ENCODE results near the gene OVCA2.

DNA sequence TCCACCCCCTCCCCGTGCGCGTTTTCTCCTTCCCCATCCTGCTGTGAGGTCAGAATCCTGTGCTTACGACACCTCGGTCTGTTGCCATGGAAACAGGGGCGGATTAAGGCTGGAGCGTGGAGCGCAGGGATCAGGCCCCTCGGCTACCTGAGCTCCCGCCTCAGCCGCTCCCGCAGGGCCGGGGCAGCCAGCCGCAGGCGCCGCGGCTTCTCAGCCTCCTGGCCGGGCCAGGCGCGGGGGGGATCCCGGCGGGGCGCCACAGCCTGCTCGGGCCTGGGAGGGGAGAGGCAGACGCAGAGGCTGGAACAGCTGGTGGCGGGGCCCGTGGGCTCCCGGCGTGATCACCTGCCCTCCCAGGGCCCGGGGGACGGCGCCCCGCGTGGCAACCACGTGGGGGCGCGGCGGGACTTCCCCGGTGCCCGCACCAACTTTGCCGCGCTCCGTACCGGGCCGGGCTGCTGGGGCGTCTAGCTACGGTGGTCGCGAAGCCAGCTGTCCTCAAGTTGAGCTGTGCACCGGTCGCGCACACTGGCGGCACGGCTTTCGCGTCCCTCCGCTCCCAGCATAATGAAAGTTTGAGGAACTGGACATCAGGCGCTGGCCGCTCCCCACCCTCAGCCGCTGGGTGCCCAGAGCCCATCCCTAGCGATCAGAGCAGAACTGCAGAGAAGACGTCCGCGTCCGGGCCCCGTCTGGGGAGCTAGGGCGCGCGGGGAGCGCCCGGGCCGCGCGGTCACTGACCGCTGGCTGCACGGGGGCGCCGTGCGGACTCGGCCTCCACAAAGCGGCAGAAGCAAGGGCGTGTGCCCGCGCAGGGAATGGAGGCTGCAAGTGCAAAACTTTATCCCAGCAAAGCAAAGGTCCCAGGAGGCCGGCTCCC is 17.9 kb upstream of the OVCA2 start:
- TF ChIP-seq, protein P1, sequence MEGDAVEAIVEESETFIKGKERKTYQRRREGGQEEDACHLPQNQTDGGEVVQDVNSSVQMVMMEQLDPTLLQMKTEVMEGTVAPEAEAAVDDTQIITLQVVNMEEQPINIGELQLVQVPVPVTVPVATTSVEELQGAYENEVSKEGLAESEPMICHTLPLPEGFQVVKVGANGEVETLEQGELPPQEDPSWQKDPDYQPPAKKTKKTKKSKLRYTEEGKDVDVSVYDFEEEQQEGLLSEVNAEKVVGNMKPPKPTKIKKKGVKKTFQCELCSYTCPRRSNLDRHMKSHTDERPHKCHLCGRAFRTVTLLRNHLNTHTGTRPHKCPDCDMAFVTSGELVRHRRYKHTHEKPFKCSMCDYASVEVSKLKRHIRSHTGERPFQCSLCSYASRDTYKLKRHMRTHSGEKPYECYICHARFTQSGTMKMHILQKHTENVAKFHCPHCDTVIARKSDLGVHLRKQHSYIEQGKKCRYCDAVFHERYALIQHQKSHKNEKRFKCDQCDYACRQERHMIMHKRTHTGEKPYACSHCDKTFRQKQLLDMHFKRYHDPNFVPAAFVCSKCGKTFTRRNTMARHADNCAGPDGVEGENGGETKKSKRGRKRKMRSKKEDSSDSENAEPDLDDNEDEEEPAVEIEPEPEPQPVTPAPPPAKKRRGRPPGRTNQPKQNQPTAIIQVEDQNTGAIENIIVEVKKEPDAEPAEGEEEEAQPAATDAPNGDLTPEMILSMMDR (IDR thresholded peaks at IDR 0.05), result no peak
- TF ChIP-seq, protein P2, sequence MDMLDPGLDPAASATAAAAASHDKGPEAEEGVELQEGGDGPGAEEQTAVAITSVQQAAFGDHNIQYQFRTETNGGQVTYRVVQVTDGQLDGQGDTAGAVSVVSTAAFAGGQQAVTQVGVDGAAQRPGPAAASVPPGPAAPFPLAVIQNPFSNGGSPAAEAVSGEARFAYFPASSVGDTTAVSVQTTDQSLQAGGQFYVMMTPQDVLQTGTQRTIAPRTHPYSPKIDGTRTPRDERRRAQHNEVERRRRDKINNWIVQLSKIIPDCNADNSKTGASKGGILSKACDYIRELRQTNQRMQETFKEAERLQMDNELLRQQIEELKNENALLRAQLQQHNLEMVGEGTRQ (IDR thresholded peaks at IDR 0.05; ENCODE audit: borderline replicate concordance, low read depth, low read length), result no peak
- no peak for TF ChIP-seq MXI1 (IDR thresholded peaks at IDR 0.05; ENCODE audit: low read depth, low read length)
- TF ChIP-seq GATA2 (CRISPR knock-in tag; IDR thresholded peaks at IDR 0.05), result no peak
- no peak for TF ChIP-seq RXRA (IDR thresholded peaks at IDR 0.05; ENCODE audit: borderline replicate concordance, low read depth)
- TF ChIP-seq TAF1 (IDR thresholded peaks at IDR 0.05; ENCODE audit: borderline replicate concordance, low read depth, low read length), result no peak
- TF ChIP-seq RAD21 (IDR thresholded peaks at IDR 0.05; ENCODE audit: low read length), result no peak

Data from SK-N-SH (cell line).